ENCODE measurements around the gene POLR3H. TPM values are rescaled to one million over a fixed set of nuclear protein-coding genes. Genes with fewer than 3 reads are reported as not detected.

POLR3H gene
- total RNA-seq, 1 experiment from 2014 or later: 21.2 TPM

- no peak overlapping the region for H3K4me2 ChIP-seq (ENCODE audit: low read length)
- TF ChIP-seq CTCF (conservative IDR thresholded peaks at IDR 0.05; ENCODE audit: low read depth, low read length) (no peak), EZH2phosphoT487 (IDR thresholded peaks at IDR 0.05; ENCODE audit: borderline replicate concordance, low read length) (no peak), EZH2 (IDR thresholded peaks at IDR 0.05; ENCODE audit: low read length, unreplicated experiment) (no peak)
- no TSS peak for BruUV-seq (replicated peaks)
- H2AFZ ChIP-seq (ENCODE audit: low read length): no peak overlapping the region
- ChIA-PET POLR2A (ENCODE audit: unreplicated experiment) (no interaction called here), CTCF (no interaction called here)
- no peak overlapping the region for H3K27ac ChIP-seq (ENCODE audit: low read length)
- intact Hi-C loops (cut with micrococcal nuclease): no loop called here
- H3F3A ChIP-seq (ENCODE audit: low read length, unreplicated experiment): no peaks in the 10 kb centered on the region
- H3K4me3 ChIP-seq (ENCODE audit: low read length): no peak overlapping the region
- H3K9me2 ChIP-seq (replicated peaks; ENCODE audit: low read length): no peaks in the 10 kb centered on the region
- H3K79me2 ChIP-seq (ENCODE audit: low read length): peaks cover 91% of the 10 kb centered on the region
- no peaks in the 10 kb centered on the region for H3K36me3 ChIP-seq (ENCODE audit: low read depth, low read length)
- 0 out of 2 replicates have a peak, but pooled peaks cover 5% of the 10 kb centered on the region for H3K4me1 ChIP-seq (ENCODE audit: insufficient read depth, low read length)
- H3K27me3 ChIP-seq (ENCODE audit: low read length): no peaks in the 10 kb centered on the region
- H3K9ac ChIP-seq (ENCODE audit: low read length): no peak overlapping the region
- peaks cover 11% of the 10 kb centered on the region; the same call in 1 of the 2 replicates for H4K20me1 ChIP-seq (ENCODE audit: low read length)
- DNase-seq (no peak), ATAC-seq (no peak)
- H3K9me3 ChIP-seq (ENCODE audit: low read length): no peaks in the 10 kb centered on the region
Observed at GRCh38 chr22:41478891-41479521, 65.3 kb downstream of the POLR3H start.

- POLR2A ChIA-PET (ENCODE audit: unreplicated experiment): no interaction called here
- TF ChIP-seq EZH2phosphoT487 (IDR thresholded peaks at IDR 0.05; ENCODE audit: borderline replicate concordance, low read length) (no peak), CTCF (conservative IDR thresholded peaks at IDR 0.05; ENCODE audit: low read depth, low read length) (no peak), EZH2 (IDR thresholded peaks at IDR 0.05; ENCODE audit: low read length, unreplicated experiment) (no peak)
- Histone ChIP-seq H3K27ac (ENCODE audit: low read length) (no peak overlapping the region), H3K9ac (ENCODE audit: low read length) (no peak overlapping the region), H3K9me2 (replicated peaks; ENCODE audit: low read length) (no peaks in the 10 kb centered on the region), H4K20me1 (ENCODE audit: low read length) (peaks cover 11% of the 10 kb centered on the region; the same call in 1 of the 2 replicates), H3K4me1 (ENCODE audit: insufficient read depth, low read length) (0 out of 2 replicates have a peak, but pooled peaks cover 5% of the 10 kb centered on the region), H3K36me3 (ENCODE audit: low read depth, low read length) (no peaks in the 10 kb centered on the region), H3K4me3 (ENCODE audit: low read length) (no peak overlapping the region), H3K27me3 (ENCODE audit: low read length) (no peaks in the 10 kb centered on the region), H3K79me2 (ENCODE audit: low read length) (peaks cover 91% of the 10 kb centered on the region), H3F3A (ENCODE audit: low read length, unreplicated experiment) (no peaks in the 10 kb centered on the region), H3K9me3 (ENCODE audit: low read length) (no peaks in the 10 kb centered on the region), H3K4me2 (ENCODE audit: low read length) (no peak overlapping the region), H2AFZ (ENCODE audit: low read length) (no peak overlapping the region)
- intact Hi-C loops (cut with micrococcal nuclease): no loop called here
- CTCF ChIA-PET: no interaction called here
- ATAC-seq: no peak
- BruUV-seq (replicated peaks): no TSS peak
- DNase-seq: no peak
Observed at GRCh38 chr22:41478473-41478872, 65.8 kb downstream of the POLR3H start.

Other genes starting within 250 kb of the POLR3H start
- 34.8 and 40.5 TPM in 2 replicates for gene ZC3H7B, start 242.9 kb downstream of the POLR3H start, total RNA-seq (2014; rRNA removed)
- gene TEF, start 162.5 kb downstream of the POLR3H start, total RNA-seq (2014; rRNA removed): 4.0 TPM in 2 replicates
- gene TOB2, start 97.7 kb downstream of the POLR3H start, total RNA-seq (2014; rRNA removed): 12.8 and 13.5 TPM in 2 replicates
- 76.5 and 80.4 TPM in 2 replicates for gene PHF5A, start 75.8 kb downstream of the POLR3H start, total RNA-seq (2014; rRNA removed)
- gene ACO2, start 75.4 kb downstream of the POLR3H start, total RNA-seq (2014; rRNA removed): 118 and 130 TPM in 2 replicates
- gene CSDC2, start 16.5 kb upstream of the POLR3H start, total RNA-seq (2014; rRNA removed): not detected in 2 replicates
- gene PMM1, start 45.4 kb upstream of the POLR3H start, total RNA-seq (2014; rRNA removed): 18.0 and 18.6 TPM in 2 replicates
- gene DESI1, start 76.6 kb upstream of the POLR3H start, total RNA-seq (2014; rRNA removed): 20.9 and 21.9 TPM in 2 replicates
- gene XRCC6, start 76.8 kb upstream of the POLR3H start, total RNA-seq (2014; rRNA removed): 404 and 432 TPM in 2 replicates
- 159 and 173 TPM in 2 replicates for gene SNU13, start 144.4 kb upstream of the POLR3H start, total RNA-seq (2014; rRNA removed)
- gene MEI1, start 155.0 kb upstream of the POLR3H start, total RNA-seq (2014; rRNA removed): 1.4 TPM in 1 of 2 replicates, not detected in the other

Data from PC-3 (cell line).